ENCODE measurements around the gene SMG5. TPM values are rescaled to one million over a fixed set of nuclear protein-coding genes. Genes with fewer than 3 reads are reported as not detected.
A peak's percentile ranks its signal among the peaks of the same experiment; 100 is the strongest.

The SMG5 gene
- total and polyA plus RNA-seq, 2 experiments from 2014 or later: 25.9 to 118 TPM

DNA sequence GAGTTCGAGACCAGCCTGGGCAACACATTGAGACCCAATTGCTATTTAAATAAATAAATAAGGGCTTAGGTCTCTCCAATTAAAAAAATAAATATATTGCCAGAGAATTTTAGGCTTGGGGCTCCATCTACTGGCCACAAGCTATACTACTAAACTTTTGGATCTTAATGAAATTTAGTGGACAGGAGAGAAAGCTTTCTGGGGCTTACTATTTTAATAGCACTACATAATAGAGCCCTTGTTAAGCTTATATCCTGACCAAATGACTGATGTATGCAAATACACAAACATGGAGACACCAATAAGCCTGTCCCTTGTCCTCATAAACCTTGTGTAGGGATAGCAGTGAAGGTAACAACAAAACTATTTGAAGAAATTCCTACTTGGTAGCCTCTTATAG lies 37.0 kb upstream of the SMG5 start (continued):
- TF ChIP-seq, protein P1, sequence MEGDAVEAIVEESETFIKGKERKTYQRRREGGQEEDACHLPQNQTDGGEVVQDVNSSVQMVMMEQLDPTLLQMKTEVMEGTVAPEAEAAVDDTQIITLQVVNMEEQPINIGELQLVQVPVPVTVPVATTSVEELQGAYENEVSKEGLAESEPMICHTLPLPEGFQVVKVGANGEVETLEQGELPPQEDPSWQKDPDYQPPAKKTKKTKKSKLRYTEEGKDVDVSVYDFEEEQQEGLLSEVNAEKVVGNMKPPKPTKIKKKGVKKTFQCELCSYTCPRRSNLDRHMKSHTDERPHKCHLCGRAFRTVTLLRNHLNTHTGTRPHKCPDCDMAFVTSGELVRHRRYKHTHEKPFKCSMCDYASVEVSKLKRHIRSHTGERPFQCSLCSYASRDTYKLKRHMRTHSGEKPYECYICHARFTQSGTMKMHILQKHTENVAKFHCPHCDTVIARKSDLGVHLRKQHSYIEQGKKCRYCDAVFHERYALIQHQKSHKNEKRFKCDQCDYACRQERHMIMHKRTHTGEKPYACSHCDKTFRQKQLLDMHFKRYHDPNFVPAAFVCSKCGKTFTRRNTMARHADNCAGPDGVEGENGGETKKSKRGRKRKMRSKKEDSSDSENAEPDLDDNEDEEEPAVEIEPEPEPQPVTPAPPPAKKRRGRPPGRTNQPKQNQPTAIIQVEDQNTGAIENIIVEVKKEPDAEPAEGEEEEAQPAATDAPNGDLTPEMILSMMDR (conservative IDR thresholded peaks at IDR 0.05; ENCODE audit: low read depth in 2 of 2): peak; percentile 35 to 69
- TF ChIP-seq ZNF114 (CRISPR knock-in tag; IDR thresholded peaks at IDR 0.05): no peak

DNA sequence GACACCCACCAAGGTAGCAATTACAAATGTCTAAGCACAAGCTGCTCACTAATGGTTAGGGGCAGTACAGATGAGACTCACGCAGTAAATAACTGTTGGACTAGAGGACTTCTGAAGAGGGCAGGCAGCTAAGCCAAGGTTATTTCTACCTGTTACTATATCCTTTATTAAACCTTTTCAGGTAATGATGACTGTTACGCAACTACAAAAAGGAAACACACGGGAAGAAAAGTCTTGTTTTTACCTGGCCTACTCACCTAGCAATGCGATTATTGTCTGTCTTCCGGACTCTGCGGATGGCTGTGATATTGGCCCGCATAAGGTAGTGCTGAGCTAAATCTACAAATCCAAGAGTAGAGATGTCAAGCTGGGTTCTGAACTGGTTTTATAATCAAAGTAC lies 34.3 kb upstream of the SMG5 start:
- Histone ChIP-seq H3K4me1 (ENCODE audit: insufficient read depth) (no peaks in the 10 kb centered on the region), H3K79me2 (replicated peaks; ENCODE audit: insufficient read depth) (peaks cover 5% of the 10 kb centered on the region), H3F3A (replicated peaks; ENCODE audit: low read depth) (peaks cover 60% of the 10 kb centered on the region), H3K27ac (ENCODE audit: low read depth) (no peak overlapping the region), H4K20me1 (replicated peaks; ENCODE audit: insufficient read depth) (peaks cover 56% of the 10 kb centered on the region), H3K9me2 (ENCODE audit: insufficient read depth) (no peaks in the 10 kb centered on the region), H3K27me3 (ENCODE audit: insufficient read depth) (no peaks in the 10 kb centered on the region), H2AFZ (no peak overlapping the region), H3K36me3 (ENCODE audit: insufficient read depth) (peaks cover 100% of the 10 kb centered on the region), H3K4me3 (no peak overlapping the region), H3K4me2 (no peak overlapping the region)
- H3K4me3 Mint-ChIP-seq: no peak overlapping the region
- H3K9me3 Mint-ChIP-seq: no peaks in the 10 kb centered on the region
- peaks cover 4% of the 10 kb centered on the region for H3K27me3 Mint-ChIP-seq (ENCODE audit: insufficient read depth, low read depth, poor library complexity)
- H3K4me1 Mint-ChIP-seq: no peaks in the 10 kb centered on the region
- ATAC-seq (no peak), DNase-seq (ENCODE audit: low spot score) (no peak)
- H3K27ac Mint-ChIP-seq: no peak overlapping the region
- peaks cover 99% of the 10 kb centered on the region for H3K36me3 Mint-ChIP-seq (ENCODE audit: low read depth)
- TF ChIP-seq STAT1 (IDR thresholded peaks at IDR 0.05; ENCODE audit: unreplicated experiment): no peak
- no peak for TF ChIP-seq ZNF114 (CRISPR knock-in tag; IDR thresholded peaks at IDR 0.05)
- TF ChIP-seq POLR2AphosphoS5 (IDR thresholded peaks at IDR 0.05; ENCODE audit: low read depth): no peak
- TF ChIP-seq ZNF331 (CRISPR knock-in tag; IDR thresholded peaks at IDR 0.05; ENCODE audit: low read depth): no peak
- TF ChIP-seq, protein P2, sequence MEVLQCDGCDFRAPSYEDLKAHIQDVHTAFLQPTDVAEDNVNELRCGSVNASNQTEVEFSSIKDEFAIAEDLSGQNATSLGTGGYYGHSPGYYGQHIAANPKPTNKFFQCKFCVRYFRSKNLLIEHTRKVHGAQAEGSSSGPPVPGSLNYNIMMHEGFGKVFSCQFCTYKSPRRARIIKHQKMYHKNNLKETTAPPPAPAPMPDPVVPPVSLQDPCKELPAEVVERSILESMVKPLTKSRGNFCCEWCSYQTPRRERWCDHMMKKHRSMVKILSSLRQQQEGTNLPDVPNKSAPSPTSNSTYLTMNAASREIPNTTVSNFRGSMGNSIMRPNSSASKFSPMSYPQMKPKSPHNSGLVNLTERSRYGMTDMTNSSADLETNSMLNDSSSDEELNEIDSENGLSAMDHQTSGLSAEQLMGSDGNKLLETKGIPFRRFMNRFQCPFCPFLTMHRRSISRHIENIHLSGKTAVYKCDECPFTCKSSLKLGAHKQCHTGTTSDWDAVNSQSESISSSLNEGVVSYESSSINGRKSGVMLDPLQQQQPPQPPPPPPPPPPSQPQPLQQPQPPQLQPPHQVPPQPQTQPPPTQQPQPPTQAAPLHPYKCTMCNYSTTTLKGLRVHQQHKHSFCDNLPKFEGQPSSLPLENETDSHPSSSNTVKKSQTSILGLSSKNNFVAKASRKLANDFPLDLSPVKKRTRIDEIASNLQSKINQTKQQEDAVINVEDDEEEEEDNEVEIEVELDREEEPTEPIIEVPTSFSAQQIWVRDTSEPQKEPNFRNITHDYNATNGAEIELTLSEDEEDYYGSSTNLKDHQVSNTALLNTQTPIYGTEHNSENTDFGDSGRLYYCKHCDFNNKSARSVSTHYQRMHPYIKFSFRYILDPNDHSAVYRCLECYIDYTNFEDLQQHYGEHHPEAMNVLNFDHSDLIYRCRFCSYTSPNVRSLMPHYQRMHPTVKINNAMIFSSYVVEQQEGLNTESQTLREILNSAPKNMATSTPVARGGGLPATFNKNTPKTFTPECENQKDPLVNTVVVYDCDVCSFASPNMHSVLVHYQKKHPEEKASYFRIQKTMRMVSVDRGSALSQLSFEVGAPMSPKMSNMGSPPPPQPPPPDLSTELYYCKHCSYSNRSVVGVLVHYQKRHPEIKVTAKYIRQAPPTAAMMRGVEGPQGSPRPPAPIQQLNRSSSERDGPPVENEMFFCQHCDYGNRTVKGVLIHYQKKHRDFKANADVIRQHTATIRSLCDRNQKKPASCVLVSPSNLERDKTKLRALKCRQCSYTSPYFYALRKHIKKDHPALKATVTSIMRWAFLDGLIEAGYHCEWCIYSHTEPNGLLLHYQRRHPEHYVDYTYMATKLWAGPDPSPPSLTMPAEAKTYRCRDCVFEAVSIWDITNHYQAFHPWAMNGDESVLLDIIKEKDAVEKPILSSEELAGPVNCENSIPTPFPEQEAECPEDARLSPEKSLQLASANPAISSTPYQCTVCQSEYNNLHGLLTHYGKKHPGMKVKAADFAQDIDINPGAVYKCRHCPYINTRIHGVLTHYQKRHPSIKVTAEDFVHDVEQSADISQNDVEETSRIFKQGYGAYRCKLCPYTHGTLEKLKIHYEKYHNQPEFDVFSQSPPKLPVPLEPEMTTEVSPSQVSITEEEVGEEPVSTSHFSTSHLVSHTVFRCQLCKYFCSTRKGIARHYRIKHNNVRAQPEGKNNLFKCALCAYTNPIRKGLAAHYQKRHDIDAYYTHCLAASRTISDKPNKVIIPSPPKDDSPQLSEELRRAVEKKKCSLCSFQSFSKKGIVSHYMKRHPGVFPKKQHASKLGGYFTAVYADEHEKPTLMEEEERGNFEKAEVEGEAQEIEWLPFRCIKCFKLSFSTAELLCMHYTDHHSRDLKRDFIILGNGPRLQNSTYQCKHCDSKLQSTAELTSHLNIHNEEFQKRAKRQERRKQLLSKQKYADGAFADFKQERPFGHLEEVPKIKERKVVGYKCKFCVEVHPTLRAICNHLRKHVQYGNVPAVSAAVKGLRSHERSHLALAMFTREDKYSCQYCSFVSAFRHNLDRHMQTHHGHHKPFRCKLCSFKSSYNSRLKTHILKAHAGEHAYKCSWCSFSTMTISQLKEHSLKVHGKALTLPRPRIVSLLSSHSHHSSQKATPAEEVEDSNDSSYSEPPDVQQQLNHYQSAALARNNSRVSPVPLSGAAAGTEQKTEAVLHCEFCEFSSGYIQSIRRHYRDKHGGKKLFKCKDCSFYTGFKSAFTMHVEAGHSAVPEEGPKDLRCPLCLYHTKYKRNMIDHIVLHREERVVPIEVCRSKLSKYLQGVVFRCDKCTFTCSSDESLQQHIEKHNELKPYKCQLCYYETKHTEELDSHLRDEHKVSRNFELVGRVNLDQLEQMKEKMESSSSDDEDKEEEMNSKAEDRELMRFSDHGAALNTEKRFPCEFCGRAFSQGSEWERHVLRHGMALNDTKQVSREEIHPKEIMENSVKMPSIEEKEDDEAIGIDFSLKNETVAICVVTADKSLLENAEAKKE (CRISPR knock-in tag; IDR thresholded peaks at IDR 0.05): no peak
- no peak for TF ChIP-seq JUNB (IDR thresholded peaks at IDR 0.05; ENCODE audit: unreplicated experiment)
- TF ChIP-seq EZH2phosphoT487 (IDR thresholded peaks at IDR 0.05; ENCODE audit: unreplicated experiment): no peak
- TF ChIP-seq, protein P1 (conservative IDR thresholded peaks at IDR 0.05; ENCODE audit: low read depth in 2 of 2): no peak
- TF ChIP-seq NANOG (IDR thresholded peaks at IDR 0.05; ENCODE audit: borderline replicate concordance): no peak
- TF ChIP-seq, protein P3, sequence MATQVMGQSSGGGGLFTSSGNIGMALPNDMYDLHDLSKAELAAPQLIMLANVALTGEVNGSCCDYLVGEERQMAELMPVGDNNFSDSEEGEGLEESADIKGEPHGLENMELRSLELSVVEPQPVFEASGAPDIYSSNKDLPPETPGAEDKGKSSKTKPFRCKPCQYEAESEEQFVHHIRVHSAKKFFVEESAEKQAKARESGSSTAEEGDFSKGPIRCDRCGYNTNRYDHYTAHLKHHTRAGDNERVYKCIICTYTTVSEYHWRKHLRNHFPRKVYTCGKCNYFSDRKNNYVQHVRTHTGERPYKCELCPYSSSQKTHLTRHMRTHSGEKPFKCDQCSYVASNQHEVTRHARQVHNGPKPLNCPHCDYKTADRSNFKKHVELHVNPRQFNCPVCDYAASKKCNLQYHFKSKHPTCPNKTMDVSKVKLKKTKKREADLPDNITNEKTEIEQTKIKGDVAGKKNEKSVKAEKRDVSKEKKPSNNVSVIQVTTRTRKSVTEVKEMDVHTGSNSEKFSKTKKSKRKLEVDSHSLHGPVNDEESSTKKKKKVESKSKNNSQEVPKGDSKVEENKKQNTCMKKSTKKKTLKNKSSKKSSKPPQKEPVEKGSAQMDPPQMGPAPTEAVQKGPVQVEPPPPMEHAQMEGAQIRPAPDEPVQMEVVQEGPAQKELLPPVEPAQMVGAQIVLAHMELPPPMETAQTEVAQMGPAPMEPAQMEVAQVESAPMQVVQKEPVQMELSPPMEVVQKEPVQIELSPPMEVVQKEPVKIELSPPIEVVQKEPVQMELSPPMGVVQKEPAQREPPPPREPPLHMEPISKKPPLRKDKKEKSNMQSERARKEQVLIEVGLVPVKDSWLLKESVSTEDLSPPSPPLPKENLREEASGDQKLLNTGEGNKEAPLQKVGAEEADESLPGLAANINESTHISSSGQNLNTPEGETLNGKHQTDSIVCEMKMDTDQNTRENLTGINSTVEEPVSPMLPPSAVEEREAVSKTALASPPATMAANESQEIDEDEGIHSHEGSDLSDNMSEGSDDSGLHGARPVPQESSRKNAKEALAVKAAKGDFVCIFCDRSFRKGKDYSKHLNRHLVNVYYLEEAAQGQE (IDR thresholded peaks at IDR 0.05; ENCODE audit: unreplicated experiment): no peak
- TF ChIP-seq EZH2 (IDR thresholded peaks at IDR 0.05; ENCODE audit: low read depth, unreplicated experiment): no peak

Measured in GM23338 (cell line).